GM12801 (cell line): Measurements from ENCODE around the gene SACM1L.

ENCODE experiments used
- TF ChIP-seq, protein P1 (sequence below): IDR thresholded peaks from one replicate; pipeline ENCODE4 v1.5.1; 2011; ENCODE audit warnings: control low read depth; ENCODE audit not compliant: insufficient read length; ENCODE audit errors: extremely low read depth

SACM1L gene

GRCh38 chr3:45657853-45658252 is 31.3 kb upstream of the SACM1L start:
- TF ChIP-seq, protein P1, sequence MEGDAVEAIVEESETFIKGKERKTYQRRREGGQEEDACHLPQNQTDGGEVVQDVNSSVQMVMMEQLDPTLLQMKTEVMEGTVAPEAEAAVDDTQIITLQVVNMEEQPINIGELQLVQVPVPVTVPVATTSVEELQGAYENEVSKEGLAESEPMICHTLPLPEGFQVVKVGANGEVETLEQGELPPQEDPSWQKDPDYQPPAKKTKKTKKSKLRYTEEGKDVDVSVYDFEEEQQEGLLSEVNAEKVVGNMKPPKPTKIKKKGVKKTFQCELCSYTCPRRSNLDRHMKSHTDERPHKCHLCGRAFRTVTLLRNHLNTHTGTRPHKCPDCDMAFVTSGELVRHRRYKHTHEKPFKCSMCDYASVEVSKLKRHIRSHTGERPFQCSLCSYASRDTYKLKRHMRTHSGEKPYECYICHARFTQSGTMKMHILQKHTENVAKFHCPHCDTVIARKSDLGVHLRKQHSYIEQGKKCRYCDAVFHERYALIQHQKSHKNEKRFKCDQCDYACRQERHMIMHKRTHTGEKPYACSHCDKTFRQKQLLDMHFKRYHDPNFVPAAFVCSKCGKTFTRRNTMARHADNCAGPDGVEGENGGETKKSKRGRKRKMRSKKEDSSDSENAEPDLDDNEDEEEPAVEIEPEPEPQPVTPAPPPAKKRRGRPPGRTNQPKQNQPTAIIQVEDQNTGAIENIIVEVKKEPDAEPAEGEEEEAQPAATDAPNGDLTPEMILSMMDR, result no peak

DNA sequence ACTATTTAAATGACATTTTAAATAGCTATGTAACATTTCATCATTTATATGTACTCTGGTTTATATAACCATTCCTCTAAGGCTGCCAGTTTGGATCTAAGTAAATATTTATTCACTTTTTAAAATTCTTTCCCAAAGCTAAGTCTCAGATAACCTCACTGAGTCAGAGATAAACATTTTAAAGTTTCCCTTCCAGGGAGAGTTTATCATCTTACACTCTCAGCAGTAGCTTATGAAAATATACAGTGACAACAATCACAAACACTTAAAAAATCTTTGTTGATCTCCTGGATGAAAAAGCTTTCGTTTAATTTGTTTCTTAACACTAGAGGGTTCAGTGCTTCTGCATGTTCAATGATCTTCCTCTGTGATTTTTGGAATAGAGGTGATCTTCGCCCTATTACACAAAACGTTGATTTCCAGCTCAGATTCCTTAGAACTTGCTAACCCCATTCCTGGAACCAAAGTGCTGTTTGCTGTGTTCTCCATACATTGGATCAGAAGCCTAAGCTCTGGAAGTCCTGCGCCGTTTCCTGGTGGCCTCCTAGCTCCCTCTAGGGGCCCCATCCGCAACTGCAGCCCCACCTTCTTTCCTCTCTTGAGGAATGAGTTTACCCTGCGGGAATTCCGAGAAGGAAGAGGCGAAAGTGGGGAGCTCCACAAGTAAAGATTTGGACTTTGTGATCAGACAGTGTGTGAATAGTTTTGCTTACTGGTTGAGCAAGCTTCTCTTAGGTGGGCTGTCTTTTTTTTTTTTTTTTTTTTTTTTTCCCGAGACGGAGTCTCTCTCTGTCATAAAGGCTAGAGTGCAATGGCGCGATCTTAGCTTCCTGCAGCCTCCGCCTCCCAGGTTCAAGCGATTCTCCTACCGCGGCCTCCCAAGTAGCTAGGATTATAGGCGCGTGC is 29.3 kb upstream of the SACM1L start:
- TF ChIP-seq, protein P1, result no peak

- TF ChIP-seq, protein P1, result no peak
Observed at GRCh38 chr3:45660567-45660901, 28.7 kb upstream of the SACM1L start.

DNA sequence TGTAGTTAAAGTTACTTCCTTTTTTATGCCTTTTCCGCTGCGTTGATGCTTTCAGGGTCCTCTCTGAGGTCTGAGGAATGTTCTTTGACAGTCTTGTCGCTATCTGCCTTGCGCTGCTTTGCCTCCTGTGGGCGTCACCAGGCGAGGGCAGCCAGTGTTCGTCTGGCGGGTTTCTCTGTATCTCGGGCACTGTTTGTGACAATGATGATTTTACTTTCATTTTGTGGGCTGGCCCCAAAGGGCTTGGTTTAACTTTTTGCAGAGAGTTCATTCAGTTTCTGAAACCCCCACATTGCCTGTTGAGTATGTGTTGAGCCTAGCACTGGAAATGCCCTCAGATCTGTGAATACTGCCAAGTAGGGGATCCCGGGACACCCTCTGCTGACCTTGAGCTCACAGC is 24.6 kb upstream of the SACM1L start:
- TF ChIP-seq, protein P1, result no peak

- TF ChIP-seq, protein P1, result no peak
Observed at GRCh38 chr3:45665101-45665572, 24.1 kb upstream of the SACM1L start.

- TF ChIP-seq, protein P1, result no peak
Observed at GRCh38 chr3:45666757-45667431, 22.3 kb upstream of the SACM1L start.

DNA sequence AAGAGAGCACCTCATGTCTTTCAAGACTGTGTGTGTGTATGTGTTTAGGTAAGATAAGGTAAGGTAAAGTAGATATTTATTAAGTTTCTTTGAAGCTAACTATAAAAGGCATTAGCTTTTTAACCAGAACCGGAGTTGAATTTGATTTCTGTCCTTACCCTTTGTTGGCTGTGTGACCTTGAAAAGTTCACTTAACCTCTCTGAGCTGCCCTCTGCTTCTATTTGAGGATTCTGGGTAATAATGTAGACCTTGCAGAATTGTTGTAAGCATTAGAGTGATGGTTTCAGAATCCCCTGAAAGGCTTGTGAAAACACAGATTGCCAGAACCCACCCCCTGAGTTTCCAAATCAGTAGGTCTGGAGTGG is 21.6 kb upstream of the SACM1L start:
- TF ChIP-seq, protein P1, result no peak
